PFSK-1 (cell line): ENCODE results near the gene PES1.

ENCODE experiments used
- FOXP2 ChIP-seq: optimal IDR thresholded peaks from 2 replicates; pipeline ENCODE3; 2011; ENCODE audit warnings: borderline replicate concordance, control low read depth, inconsistent platforms; ENCODE audit not compliant: insufficient read depth; ENCODE audit errors: extremely low read length, extremely low read depth
- POLR2AphosphoS5 ChIP-seq: IDR thresholded peaks from 2 replicates; pipeline ENCODE4 v1.6.1; 2012; ENCODE audit warnings: low read depth, mild to moderate bottlenecking, control low read depth, low read length, moderate library complexity
- REST ChIP-seq, 2 experiments: IDR thresholded peaks; 2 replicates each; pipeline versions ENCODE4 v1.6.1 to v1.8.0; 2011 to 2012; ENCODE audit warnings: low read depth in 2 of 2, low read length in 2 of 2, control low read depth in 1 of 2, inconsistent platforms in 1 of 2, mild to moderate bottlenecking in 1 of 2, moderate library complexity in 1 of 2; ENCODE audit not compliant: insufficient read depth in 1 of 2
- SIN3A ChIP-seq: IDR thresholded peaks from 2 replicates; pipeline ENCODE4 v1.6.1; 2012; ENCODE audit warnings: mild to moderate bottlenecking, low read length, moderate library complexity, borderline replicate concordance; ENCODE audit not compliant: insufficient read depth
- TAF1 ChIP-seq: IDR thresholded peaks from 2 replicates; pipeline ENCODE4 v1.6.1; 2012; ENCODE audit warnings: low read length, control low read depth, borderline replicate concordance; ENCODE audit not compliant: insufficient read depth

The PES1 gene

GRCh38 chr22:30541961-30542810 lies 49.5 kb downstream of the PES1 start:
- TF ChIP-seq REST (IDR thresholded peaks at IDR 0.05; ENCODE audit: insufficient read depth in 1 of 2, low read depth in 2 of 2, low read length in 2 of 2), result no peak
- TF ChIP-seq FOXP2, result no peak
- no peak for TF ChIP-seq SIN3A
- TF ChIP-seq POLR2AphosphoS5, result no peak
- TF ChIP-seq TAF1, result no peak

GRCh38 chr22:30539368-30539767 lies 52.3 kb downstream of the PES1 start:
- TF ChIP-seq REST (IDR thresholded peaks at IDR 0.05; ENCODE audit: insufficient read depth in 1 of 2, low read depth in 2 of 2, low read length in 2 of 2) (no peak), SIN3A (no peak), POLR2AphosphoS5 (no peak), FOXP2 (no peak), TAF1 (no peak)

GRCh38 chr22:30538280-30538679 lies 53.4 kb downstream of the PES1 start:
- TF ChIP-seq SIN3A, result no peak
- TF ChIP-seq FOXP2, result no peak
- no peak for TF ChIP-seq POLR2AphosphoS5
- TF ChIP-seq TAF1, result no peak
- TF ChIP-seq REST (IDR thresholded peaks at IDR 0.05; ENCODE audit: insufficient read depth in 1 of 2, low read depth in 2 of 2, low read length in 2 of 2), result no peak

GRCh38 chr22:30537083-30537731 lies 54.5 kb downstream of the PES1 start:
- TF ChIP-seq FOXP2, result no peak
- no peak for TF ChIP-seq POLR2AphosphoS5
- no peak for TF ChIP-seq TAF1
- no peak for TF ChIP-seq SIN3A
- no peak for TF ChIP-seq REST (IDR thresholded peaks at IDR 0.05; ENCODE audit: insufficient read depth in 1 of 2, low read depth in 2 of 2, low read length in 2 of 2)
